Transverse colon (tissue), 4 donors: ENCODE data around the gene CEP70. TPM values are rescaled to one million over a fixed set of nuclear protein-coding genes. Genes with fewer than 3 reads are reported as not detected.
"Not testable (repeated sequence)": the region's sequence is repeated elsewhere in the genome, so short reads cannot be mapped to it uniquely, and the experiment has no call there.

Experiments
- DNase-seq: peaks from one replicate; pipeline ENCODE4 v3.0.0-alpha.2; 2019
- H3K27ac ChIP-seq, 4 donors: fragments of 200-600 bp; sonication (generic); 2 replicates each; pipeline ENCODE4 v1.5.1; 2016 to 2018; ENCODE audit warnings: inconsistent platforms in 4 of 4
- H3K27me3 ChIP-seq: fragments of 200-600 bp; sonication (generic); 2 replicates; pipeline ENCODE4 v1.5.1; 2017; ENCODE audit warnings: inconsistent platforms
- H3K36me3 ChIP-seq, 4 donors: fragments of 200-600 bp; sonication (generic); 2 replicates each; pipeline ENCODE4 v1.5.1; 2017 to 2019; ENCODE audit warnings: inconsistent platforms in 4 of 4
- H3K4me1 ChIP-seq, 4 donors: fragments of 200-600 bp; sonication (generic); 2 replicates each; pipeline ENCODE4 v1.5.1; 2017 to 2020; ENCODE audit warnings: inconsistent platforms in 4 of 4
- H3K4me3 ChIP-seq, 4 donors: fragments of 200-600 bp; sonication (generic); 1 replicate in 1 of 4; 2 replicates in 3 of 4; pipeline versions ENCODE4 v1.5.1 to v1.6.1; 2017 to 2019; ENCODE audit warnings: inconsistent platforms in 4 of 4
- H3K9me3 ChIP-seq, 2 donors: fragments of 200-600 bp; sonication (generic); 2 replicates each; pipeline ENCODE4 v1.5.1; 2017 to 2019; ENCODE audit warnings: inconsistent platforms in 2 of 2
- EP300 ChIP-seq: sonication (generic); formaldehyde crosslinking; IDR thresholded peaks from one replicate; pipeline ENCODE4 v1.6.1; 2017; ENCODE audit warnings: antibody characterized with exemption, low read depth
- POLR2A ChIP-seq: fragments of 450-650 bp; IDR thresholded peaks from one replicate; pipeline ENCODE4 v1.6.1; 2016; ENCODE audit warnings: antibody characterized with exemption, mild to moderate bottlenecking, moderate library complexity
- POLR2AphosphoS5 ChIP-seq, 3 donors: sonication (generic); formaldehyde crosslinking; IDR thresholded peaks; one replicate each; pipeline ENCODE4 v1.6.1; 2016; ENCODE audit warnings: antibody characterized with exemption in 3 of 3
- WGBS, 2 donors: methylation state at CpG; one replicate each; pipeline ENCODE4 v1.1.5; 2018; ENCODE audit warnings: low coverage in 1 of 2; 5-methylcytosine and 5-hydroxymethylcytosine counted together
- in situ Hi-C, 4 donors: fragments of 200-750 bp; cut with MboI; loops; one replicate each; pipeline versions ENCODE4 v1.15.0 to v1.15.1; 2017; ENCODE audit warnings: low sequenced_read_pairs in 3 of 4, low pct_ligation_motif_present in 1 of 4, low pct_unique_long_range_greater_than_20kb in 1 of 4
- intact Hi-C: fragments of 100-400 bp; cut with DNase I; formaldehyde crosslinking; loops from one replicate; pipeline ENCODE4 v1.15.1; 2023; ENCODE audit warnings: low total_unique reads
- total RNA-seq, 4 donors: library from RNA; depleted of rRNA; stranded (reverse); fragments of >200 nt; gene quantifications; one replicate each; pipeline ENCODE4 v1.1.0, GENCODE V29; 2016
- TF ChIP-seq, protein P1 (sequence below), 5 experiments: fragments of 200-600 bp in 3 of 5; fragments of 450-650 bp in 2 of 5; sonication (generic) in 3 of 5; IDR thresholded peaks; 1 replicate in 2 of 5; 2 replicates in 3 of 5; pipeline ENCODE4 v1.5.1; 2016 to 2017; ENCODE audit warnings: antibody characterized with exemption in 5 of 5, inconsistent platforms in 3 of 5, mild to moderate bottlenecking in 2 of 5, moderate library complexity in 1 of 5

The CEP70 gene
- total RNA-seq, 4 donors from 2014 or later = 4.1 to 46.8 (median 22.6) TPM

DNA sequence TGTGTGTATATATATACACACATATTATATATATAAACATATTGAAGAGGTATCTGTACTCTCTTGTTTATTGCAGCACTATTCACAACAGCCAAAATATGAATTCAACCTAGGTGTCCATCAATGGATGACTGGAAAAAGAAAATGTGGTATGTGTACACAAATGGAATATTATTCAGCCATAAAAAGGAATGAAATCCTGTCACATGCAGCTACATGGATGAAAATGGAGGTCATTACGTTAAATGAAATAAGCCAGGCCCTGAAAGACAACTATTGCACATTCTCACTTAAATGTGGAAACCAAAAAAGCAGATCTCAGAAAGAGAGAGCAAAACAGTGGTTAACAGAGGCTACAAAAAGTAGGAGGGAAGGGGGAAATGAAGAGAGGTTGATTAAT is 49.5 kb downstream of the CEP70 start:
- DNase-seq = no peak
- intact Hi-C loops = no loop called here
- peaks cover 0 to 65% (median 31%) of the 10 kb centered on the region in 4 donors for H3K36me3 ChIP-seq

DNA sequence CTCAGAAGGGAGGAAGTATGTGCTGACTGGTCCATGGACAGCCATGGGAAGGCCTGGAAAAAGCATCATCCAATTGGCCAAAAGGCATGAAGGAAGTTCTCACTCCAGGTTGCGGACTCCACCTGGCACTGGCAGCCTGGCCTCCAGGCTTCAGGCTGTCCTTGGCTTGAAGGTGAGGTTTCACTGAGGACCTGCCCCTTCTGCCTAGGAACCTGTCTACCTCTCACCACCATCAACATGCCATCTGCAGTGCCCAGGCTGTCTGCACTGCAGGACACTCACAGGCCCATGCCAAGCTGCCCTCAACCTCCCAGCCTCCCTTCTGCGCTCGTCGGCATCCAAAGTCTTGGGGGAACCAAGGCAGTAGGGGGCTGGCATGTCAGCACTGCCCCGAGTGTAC is 51.1 kb downstream of the CEP70 start:
- no peak for DNase-seq
- Histone ChIP-seq H3K4me3 (no peak overlapping the region), H3K27ac (no peak overlapping the region), H3K36me3 (peaks cover 0 to 51% (median 23%) of the 10 kb centered on the region in 4 donors), H3K9me3 (peaks cover 42 to 53% of the 10 kb centered on the region in 2 donors), H3K27me3 (no peaks in the 10 kb centered on the region), H3K4me1 (no peaks in the 10 kb centered on the region)
- TF ChIP-seq EP300 = no peak
- TF ChIP-seq, protein P1, sequence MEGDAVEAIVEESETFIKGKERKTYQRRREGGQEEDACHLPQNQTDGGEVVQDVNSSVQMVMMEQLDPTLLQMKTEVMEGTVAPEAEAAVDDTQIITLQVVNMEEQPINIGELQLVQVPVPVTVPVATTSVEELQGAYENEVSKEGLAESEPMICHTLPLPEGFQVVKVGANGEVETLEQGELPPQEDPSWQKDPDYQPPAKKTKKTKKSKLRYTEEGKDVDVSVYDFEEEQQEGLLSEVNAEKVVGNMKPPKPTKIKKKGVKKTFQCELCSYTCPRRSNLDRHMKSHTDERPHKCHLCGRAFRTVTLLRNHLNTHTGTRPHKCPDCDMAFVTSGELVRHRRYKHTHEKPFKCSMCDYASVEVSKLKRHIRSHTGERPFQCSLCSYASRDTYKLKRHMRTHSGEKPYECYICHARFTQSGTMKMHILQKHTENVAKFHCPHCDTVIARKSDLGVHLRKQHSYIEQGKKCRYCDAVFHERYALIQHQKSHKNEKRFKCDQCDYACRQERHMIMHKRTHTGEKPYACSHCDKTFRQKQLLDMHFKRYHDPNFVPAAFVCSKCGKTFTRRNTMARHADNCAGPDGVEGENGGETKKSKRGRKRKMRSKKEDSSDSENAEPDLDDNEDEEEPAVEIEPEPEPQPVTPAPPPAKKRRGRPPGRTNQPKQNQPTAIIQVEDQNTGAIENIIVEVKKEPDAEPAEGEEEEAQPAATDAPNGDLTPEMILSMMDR (IDR thresholded peaks at IDR 0.05) = no peak
- no peak for TF ChIP-seq POLR2A
- TF ChIP-seq POLR2AphosphoS5 (IDR thresholded peaks at IDR 0.05) = no peak
- 97% methylated on average over 5 of the region's 5 CpGs; no CpG with 5 or more reads in 1 of the 2 donors for WGBS, 2 donors
- in situ Hi-C loops = no loop called here
- intact Hi-C loops = no loop called here

More for the DNA sequence above, 49.5 kb downstream of the CEP70 start:
- no peak overlapping the region for H3K4me3 ChIP-seq
- H3K27me3 ChIP-seq = no peaks in the 10 kb centered on the region
- no peak for TF ChIP-seq EP300
- TF ChIP-seq, protein P1 (IDR thresholded peaks at IDR 0.05) = no peak
- no peak for TF ChIP-seq POLR2AphosphoS5 (IDR thresholded peaks at IDR 0.05)
- no peak for TF ChIP-seq POLR2A
- in situ Hi-C loops = no loop called here
- H3K27ac ChIP-seq = no peak overlapping the region
- H3K4me1 ChIP-seq = no peaks in the 10 kb centered on the region
- H3K9me3 ChIP-seq = peaks cover 42 to 59% of the 10 kb centered on the region in 2 donors
- WGBS, 2 donors = 74 to 93% methylated on average over 1 of the region's 1 CpG

DNA sequence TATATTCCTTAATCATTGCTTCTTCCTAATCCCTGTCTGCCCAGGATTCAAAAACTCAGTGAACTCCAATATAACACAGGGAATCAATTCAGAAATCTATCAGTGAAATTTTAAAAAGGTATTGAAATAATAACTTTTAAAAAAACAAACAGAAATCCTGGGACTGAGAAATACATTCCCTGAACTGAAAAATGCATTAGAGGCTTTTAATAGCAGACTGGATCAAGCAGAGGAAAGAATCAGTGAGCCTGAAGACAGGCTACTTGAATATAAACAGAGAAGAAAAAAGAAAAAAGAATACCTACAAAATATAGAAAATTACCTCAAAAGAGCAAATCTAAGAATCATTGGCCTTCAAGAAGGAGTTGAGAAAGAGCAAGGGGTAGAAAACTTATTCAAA is 54.7 kb downstream of the CEP70 start:
- Histone ChIP-seq H3K36me3 (peaks cover 0 to 21% (median 10%) of the 10 kb centered on the region in 4 donors), H3K27me3 (no peaks in the 10 kb centered on the region), H3K4me3 (no peak overlapping the region), H3K9me3 (peaks cover 20 to 23% of the 10 kb centered on the region in 2 donors), H3K27ac (no peak overlapping the region), H3K4me1 (no peaks in the 10 kb centered on the region)
- in situ Hi-C loops (no loop called here), intact Hi-C loops (loop anchor here (5.0 kb wide), 1 partner anchor 572 kb away; no protein-coding TSS in a partner anchor)
- TF ChIP-seq POLR2A (no peak), POLR2AphosphoS5 (IDR thresholded peaks at IDR 0.05) (no peak), EP300 (no peak)
- TF ChIP-seq, protein P1 (IDR thresholded peaks at IDR 0.05) = no peak
- DNase-seq = no peak

DNA sequence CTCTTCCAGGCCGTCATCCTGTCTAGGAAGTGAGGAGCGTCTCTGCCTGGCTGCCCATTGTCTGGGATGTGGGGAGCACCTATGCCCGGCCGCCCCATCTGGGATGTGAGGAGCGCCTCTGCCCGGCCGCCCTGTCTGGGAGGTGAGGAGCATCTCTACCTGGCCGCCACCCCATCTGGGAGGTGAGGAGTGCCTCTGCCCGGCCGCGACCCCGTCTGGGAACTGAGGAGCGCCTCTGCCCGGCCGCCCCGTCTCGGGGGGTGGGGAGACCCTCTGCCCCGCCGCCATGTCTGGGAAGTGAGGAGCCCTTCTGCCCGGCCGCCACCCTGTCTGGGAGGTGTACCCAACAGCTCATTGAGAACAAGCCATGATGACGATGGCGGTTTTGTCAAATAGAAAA is 72.6 kb downstream of the CEP70 start:
- peaks cover 0 to 28% (median 6%) of the 10 kb centered on the region in 4 donors for H3K36me3 ChIP-seq
- H3K27me3 ChIP-seq, in situ Hi-C loops, H3K9me3 ChIP-seq, intact Hi-C loops, DNase-seq, H3K4me1 ChIP-seq, H3K27ac ChIP-seq, H3K4me3 ChIP-seq: not testable (repeated sequence)
- WGBS, 2 donors = 98% methylated on average over 11 of the region's 23 CpGs; no CpG with 5 or more reads in 1 of the 2 donors
